Measurements from ENCODE around the gene TRIM2.

Gene TRIM2

DNA sequence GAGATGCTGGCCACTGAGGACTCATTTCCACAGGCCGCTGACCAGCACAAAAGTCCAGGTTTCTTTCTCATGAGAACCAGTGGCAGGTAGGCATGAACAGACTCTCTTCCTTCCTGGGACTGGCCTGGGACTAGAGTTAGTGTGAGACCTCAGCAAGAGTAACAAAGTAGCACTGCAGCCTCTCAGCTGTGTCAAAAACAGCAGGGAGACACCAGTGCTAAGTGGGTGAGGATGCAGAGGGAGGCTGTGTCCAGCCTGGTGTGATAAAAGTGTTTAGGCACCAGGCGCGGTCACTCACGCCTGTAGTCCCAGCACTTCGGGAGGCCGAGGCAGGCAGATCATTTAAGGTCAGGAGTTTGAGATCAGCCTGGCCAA, 42.9 kb downstream of the TRIM2 start:
- no peak overlapping the region for H3K23ac ChIP-seq (ENCODE audit: low read length)
- no peak overlapping the region for H2AK5ac ChIP-seq (ENCODE audit: low read length)
- no peak overlapping the region for H3K18ac ChIP-seq (ENCODE audit: low read length)
- H3K27me3 ChIP-seq (ENCODE audit: insufficient read depth, low read length), result no peaks in the 10 kb centered on the region
- no peak overlapping the region for H2BK5ac ChIP-seq (ENCODE audit: low read depth, low read length, poor library complexity)
- H3K4ac ChIP-seq (ENCODE audit: low read depth, low read length), result no peak overlapping the region
- H4K91ac ChIP-seq (ENCODE audit: low read depth, low read length), result peak overlapping the region; percentile 11
- H3K4me3 ChIP-seq (ENCODE audit: low read depth, low read length), result no peak overlapping the region
- H3K9me3 ChIP-seq (ENCODE audit: insufficient read depth, low read depth, low read length), result peaks cover 2% of the 10 kb centered on the region
- H3K79me1 ChIP-seq (ENCODE audit: low read length), result peaks cover 7% of the 10 kb centered on the region
- no peak overlapping the region for H3K4me2 ChIP-seq (ENCODE audit: low read length)
- peaks cover 0 to 3% of the 10 kb centered on the region in 2 experiments for H3K4me1 ChIP-seq (ENCODE audit: control insufficient read depth in 1 of 2, insufficient read depth in 2 of 2, low read length in 2 of 2)
- H2BK120ac ChIP-seq (ENCODE audit: insufficient read depth, low read length, poor library complexity), result no peak overlapping the region
- H2AFZ ChIP-seq (ENCODE audit: insufficient read depth, low read length, poor library complexity), result no peak overlapping the region
- no peak overlapping the region for H4K8ac ChIP-seq (ENCODE audit: low read depth, low read length)
- DNase-seq, result no peak
- no peak overlapping the region for H3K14ac ChIP-seq (ENCODE audit: low read length)
- H3K9ac ChIP-seq (ENCODE audit: low read length), result no peak overlapping the region
- H3K27ac ChIP-seq (ENCODE audit: low read depth, low read length), result no peak overlapping the region
- no peak overlapping the region for H2BK12ac ChIP-seq (ENCODE audit: low read length)
- H4K12ac ChIP-seq (ENCODE audit: low read depth, low read length), result no peak overlapping the region
- WGBS (ENCODE audit: extremely low coverage, insufficient coverage, insufficient read length), result no CpG with 5 or more reads among the region's 6 CpGs
- H3K36me3 ChIP-seq (ENCODE audit: control insufficient read depth in 1 of 2, insufficient read depth in 2 of 2, low read length in 2 of 2), result no peaks in the 10 kb centered on the region
- H3K79me2 ChIP-seq (ENCODE audit: control insufficient read depth, insufficient read depth, low read length, poor library complexity), result peaks cover 3% of the 10 kb centered on the region

DNA sequence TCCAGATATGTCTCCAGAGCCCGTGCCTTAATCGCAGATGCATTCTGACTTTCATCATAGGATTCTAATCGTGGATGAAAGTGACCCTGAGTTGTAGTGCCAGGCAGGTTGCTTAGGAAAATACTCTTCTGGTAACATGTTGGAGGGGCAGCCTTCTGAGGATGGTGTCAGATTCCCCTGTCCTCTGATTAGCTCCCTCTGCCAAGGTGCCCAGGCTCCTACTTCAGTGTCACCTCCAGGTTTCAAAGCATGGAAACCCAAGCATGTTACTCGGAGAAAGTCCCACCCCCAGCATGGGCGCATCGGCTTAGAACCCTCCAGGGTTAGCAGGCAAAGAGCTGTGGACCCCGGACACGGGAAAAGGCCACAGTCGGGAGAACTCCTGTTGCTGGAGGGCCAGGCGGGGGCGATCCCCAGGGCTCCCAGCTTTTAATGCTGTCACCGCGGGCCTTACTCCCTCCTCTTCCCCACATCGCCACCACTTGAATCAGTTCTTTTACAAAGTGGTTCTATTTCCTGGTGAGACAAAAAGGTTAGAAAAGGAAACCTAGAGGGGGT, 44.5 kb downstream of the TRIM2 start:
- Histone ChIP-seq H3K4me3 (ENCODE audit: low read depth, low read length) (peak overlapping the region; percentile 42), H3K27ac (ENCODE audit: low read depth, low read length) (no peak overlapping the region), H3K9ac (ENCODE audit: low read length) (peak overlapping the region; percentile 1), H3K36me3 (ENCODE audit: control insufficient read depth in 1 of 2, insufficient read depth in 2 of 2, low read length in 2 of 2) (no peaks in the 10 kb centered on the region), H4K8ac (ENCODE audit: low read depth, low read length) (peak overlapping the region; percentile 6), H2AK5ac (ENCODE audit: low read length) (no peak overlapping the region), H4K12ac (ENCODE audit: low read depth, low read length) (no peak overlapping the region), H2AFZ (ENCODE audit: insufficient read depth, low read length, poor library complexity) (peak overlapping the region; percentile 33), H3K79me1 (ENCODE audit: low read length) (peaks cover 7% of the 10 kb centered on the region), H3K4me1 (ENCODE audit: control insufficient read depth in 1 of 2, insufficient read depth in 2 of 2, low read length in 2 of 2) (peaks cover 0 to 3% of the 10 kb centered on the region in 2 experiments), H3K79me2 (ENCODE audit: control insufficient read depth, insufficient read depth, low read length, poor library complexity) (peaks cover 3% of the 10 kb centered on the region), H3K18ac (ENCODE audit: low read length) (peak overlapping the region; percentile 3), H3K9me3 (ENCODE audit: insufficient read depth, low read depth, low read length) (peaks cover 2% of the 10 kb centered on the region), H3K23ac (ENCODE audit: low read length) (no peak overlapping the region), H2BK5ac (ENCODE audit: low read depth, low read length, poor library complexity) (peak overlapping the region; percentile 15), H3K27me3 (ENCODE audit: insufficient read depth, low read length) (no peaks in the 10 kb centered on the region), H4K91ac (ENCODE audit: low read depth, low read length) (no peak overlapping the region), H3K4me2 (ENCODE audit: low read length) (peak overlapping the region; percentile 62), H2BK12ac (ENCODE audit: low read length) (no peak overlapping the region), H2BK120ac (ENCODE audit: insufficient read depth, low read length, poor library complexity) (no peak overlapping the region), H3K4ac (ENCODE audit: low read depth, low read length) (no peak overlapping the region), H3K14ac (ENCODE audit: low read length) (peak overlapping the region; percentile 1)
- no CpG with 5 or more reads among the region's 14 CpGs for WGBS (ENCODE audit: extremely low coverage, insufficient coverage, insufficient read length)
- DNase-seq, result no peak

DNA sequence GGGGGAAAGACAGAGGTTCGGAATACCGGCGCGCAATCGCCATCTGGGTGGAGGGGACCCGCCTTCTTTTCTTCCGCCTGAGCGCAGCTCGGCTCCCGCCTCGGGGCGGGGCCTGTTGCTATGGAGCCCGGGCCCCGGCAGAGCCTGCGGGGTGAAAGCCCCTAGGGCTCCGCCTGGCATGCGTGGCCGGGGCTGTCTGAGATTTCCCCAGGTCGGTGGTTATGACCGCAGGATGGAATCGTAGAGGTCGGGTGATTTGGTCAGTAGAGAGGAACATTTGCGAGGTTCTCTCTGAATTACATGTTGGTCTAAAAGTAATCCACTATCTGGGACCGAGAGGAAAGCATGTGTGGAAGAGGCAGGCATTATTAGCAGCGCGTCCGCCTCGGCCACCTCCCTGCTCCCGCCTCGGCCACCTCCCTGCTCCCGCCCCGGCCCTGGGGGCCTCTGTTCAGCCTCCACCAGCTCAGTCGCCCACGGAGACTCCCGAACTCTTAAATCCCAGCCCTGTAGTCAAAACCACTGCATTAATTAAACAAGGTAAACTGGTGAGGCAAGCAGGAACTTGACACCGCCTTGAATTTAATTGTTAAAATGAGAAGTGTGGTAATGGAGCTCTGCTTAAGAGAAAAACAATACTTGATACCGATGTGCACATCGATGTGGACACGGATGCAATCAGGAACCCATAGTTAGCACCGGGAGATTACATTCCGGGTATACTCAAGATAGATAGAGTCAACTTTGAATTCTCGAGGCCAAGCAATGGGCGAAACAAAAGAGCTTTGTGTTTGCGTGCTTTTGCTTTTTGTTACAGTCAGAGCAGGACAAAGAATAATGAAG, 45.2 kb downstream of the TRIM2 start:
- no peak overlapping the region for H4K12ac ChIP-seq (ENCODE audit: low read depth, low read length)
- peaks cover 3% of the 10 kb centered on the region for H3K79me2 ChIP-seq (ENCODE audit: control insufficient read depth, insufficient read depth, low read length, poor library complexity)
- H2AK5ac ChIP-seq (ENCODE audit: low read length), result no peak overlapping the region
- peak overlapping the region; percentile 62 for H3K4me2 ChIP-seq (ENCODE audit: low read length)
- peak overlapping the region; percentile 42 for H3K4me3 ChIP-seq (ENCODE audit: low read depth, low read length)
- H4K91ac ChIP-seq (ENCODE audit: low read depth, low read length), result peak overlapping the region; percentile 72
- peak overlapping the region; percentile 76 for H4K8ac ChIP-seq (ENCODE audit: low read depth, low read length)
- peak overlapping the region; percentile 25 for H3K18ac ChIP-seq (ENCODE audit: low read length)
- H3K9ac ChIP-seq (ENCODE audit: low read length), result no peak overlapping the region
- H3K14ac ChIP-seq (ENCODE audit: low read length), result no peak overlapping the region
- H2AFZ ChIP-seq (ENCODE audit: insufficient read depth, low read length, poor library complexity), result peak overlapping the region; percentile 33
- no peak overlapping the region for H3K23ac ChIP-seq (ENCODE audit: low read length)
- no peak overlapping the region for H2BK12ac ChIP-seq (ENCODE audit: low read length)
- peak overlapping the region; percentile 52 for H2BK120ac ChIP-seq (ENCODE audit: insufficient read depth, low read length, poor library complexity)
- H2BK5ac ChIP-seq (ENCODE audit: low read depth, low read length, poor library complexity), result peak overlapping the region; percentile 15
- H3K4me1 ChIP-seq (ENCODE audit: control insufficient read depth in 1 of 2, insufficient read depth in 2 of 2, low read length in 2 of 2), result peaks cover 0 to 3% of the 10 kb centered on the region in 2 experiments
- no peak overlapping the region for H3K27ac ChIP-seq (ENCODE audit: low read depth, low read length)
- DNase-seq, result peak; percentile 81 to 94
- no peak overlapping the region for H3K4ac ChIP-seq (ENCODE audit: low read depth, low read length)
- H3K9me3 ChIP-seq (ENCODE audit: insufficient read depth, low read depth, low read length), result peaks cover 2% of the 10 kb centered on the region
- no peaks in the 10 kb centered on the region for H3K27me3 ChIP-seq (ENCODE audit: insufficient read depth, low read length)
- H3K79me1 ChIP-seq (ENCODE audit: low read length), result peaks cover 7% of the 10 kb centered on the region
- no CpG with 5 or more reads among the region's 44 CpGs for WGBS (ENCODE audit: extremely low coverage, insufficient coverage, insufficient read length)
- no peaks in the 10 kb centered on the region for H3K36me3 ChIP-seq (ENCODE audit: control insufficient read depth in 1 of 2, insufficient read depth in 2 of 2, low read length in 2 of 2)

DNA sequence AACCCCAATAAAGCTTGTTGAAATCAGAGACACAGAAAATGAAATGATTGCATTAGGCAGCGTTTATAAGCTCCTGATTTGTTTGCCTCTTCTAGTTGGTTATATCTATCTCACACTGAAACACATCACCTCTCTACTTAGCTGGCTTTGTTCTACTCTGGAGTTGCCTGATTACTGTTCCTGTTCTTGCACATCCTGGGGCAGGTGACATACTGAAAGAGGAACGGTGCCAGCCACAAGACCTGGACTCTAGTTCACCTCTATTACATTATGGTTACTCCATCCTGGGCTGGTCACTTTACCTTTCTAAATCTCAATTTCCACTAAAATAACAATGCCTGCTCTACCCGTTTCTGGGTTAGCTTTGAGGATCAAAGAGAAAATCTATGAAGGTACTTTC, 47.9 kb downstream of the TRIM2 start:
- H4K91ac ChIP-seq (ENCODE audit: low read depth, low read length), result no peak overlapping the region
- no peaks in the 10 kb centered on the region for H3K36me3 ChIP-seq (ENCODE audit: control insufficient read depth in 1 of 2, insufficient read depth in 2 of 2, low read length in 2 of 2)
- H3K9ac ChIP-seq (ENCODE audit: low read length), result no peak overlapping the region
- H3K27ac ChIP-seq (ENCODE audit: low read depth, low read length), result no peak overlapping the region
- H3K79me2 ChIP-seq (ENCODE audit: control insufficient read depth, insufficient read depth, low read length, poor library complexity), result peaks cover 3% of the 10 kb centered on the region
- H2AFZ ChIP-seq (ENCODE audit: insufficient read depth, low read length, poor library complexity), result no peak overlapping the region
- no peak overlapping the region for H3K4ac ChIP-seq (ENCODE audit: low read depth, low read length)
- no peak overlapping the region for H2BK120ac ChIP-seq (ENCODE audit: insufficient read depth, low read length, poor library complexity)
- no peak overlapping the region for H4K8ac ChIP-seq (ENCODE audit: low read depth, low read length)
- H3K9me3 ChIP-seq (ENCODE audit: insufficient read depth, low read depth, low read length), result no peaks in the 10 kb centered on the region
- H3K18ac ChIP-seq (ENCODE audit: low read length), result no peak overlapping the region
- no peak for DNase-seq
- H3K4me1 ChIP-seq (ENCODE audit: control insufficient read depth in 1 of 2, insufficient read depth in 2 of 2, low read length in 2 of 2), result peaks cover 2 to 6% of the 10 kb centered on the region in 2 experiments
- no CpG with 5 or more reads among the region's 3 CpGs for WGBS (ENCODE audit: extremely low coverage, insufficient coverage, insufficient read length)
- H2AK5ac ChIP-seq (ENCODE audit: low read length), result no peak overlapping the region
- no peak overlapping the region for H3K4me3 ChIP-seq (ENCODE audit: low read depth, low read length)
- no peak overlapping the region for H3K14ac ChIP-seq (ENCODE audit: low read length)
- H3K27me3 ChIP-seq (ENCODE audit: insufficient read depth, low read length), result no peaks in the 10 kb centered on the region
- no peak overlapping the region for H2BK12ac ChIP-seq (ENCODE audit: low read length)
- H3K4me2 ChIP-seq (ENCODE audit: low read length), result no peak overlapping the region
- no peak overlapping the region for H4K12ac ChIP-seq (ENCODE audit: low read depth, low read length)
- H3K23ac ChIP-seq (ENCODE audit: low read length), result no peak overlapping the region
- H2BK5ac ChIP-seq (ENCODE audit: low read depth, low read length, poor library complexity), result no peak overlapping the region
- peaks cover 7% of the 10 kb centered on the region for H3K79me1 ChIP-seq (ENCODE audit: low read length)

Data from trophoblast cell (in vitro differentiated cells and primary cell).